Measurements from ENCODE around the gene ANKS3. TPM values are rescaled to one million over a fixed set of nuclear protein-coding genes. Genes with fewer than 3 reads are reported as not detected.

Gene ANKS3
- polyA plus RNA-seq, 1 of the 3 experiments (the other 2 are of a cell fraction) = 42.2 TPM

- ChIA-PET CTCF (no interaction called here), POLR2A (interaction anchor here (1.3 to 2.8 kb wide), 4 partner anchors 8 to 35 kb away, joined by 3 to 16 read pairs (median 6); partner anchors contain the start of genes ANKS3, DNAAF8 and ROGDI)
- peak overlapping the region; percentile 52 to 65 for H3K4me3 ChIP-seq (ENCODE audit: low read depth in 2 of 2, low read length in 1 of 2)
- peak overlapping the region; percentile 79 to 82 for H3K27ac ChIP-seq (ENCODE audit: low read depth in 2 of 2, low read length in 1 of 2)
- H3K9ac ChIP-seq = peak overlapping the region; percentile 66
- no peaks in the 10 kb centered on the region for H4K20me1 ChIP-seq (ENCODE audit: insufficient read depth)
- peak overlapping the region; percentile 78 for H3K4me2 ChIP-seq
- H3K9me3 ChIP-seq = no peaks in the 10 kb centered on the region
- peak overlapping the region; percentile 73; the same call in 1 of the 2 replicates for H2AFZ ChIP-seq (ENCODE audit: low read depth)
- 52% methylated on average over 17 of the region's 17 CpGs for WGBS (ENCODE audit: low lambda C conversion rate)
- H3K36me3 ChIP-seq (replicated peaks in 1 of 2; ENCODE audit: control insufficient read depth in 1 of 2, insufficient read depth in 2 of 2, low read length in 1 of 2) = peaks cover 5 to 11% of the 10 kb centered on the region in 2 experiments
- peaks cover 38% of the 10 kb centered on the region for H3K79me2 ChIP-seq (ENCODE audit: insufficient read depth)
- peaks cover 6% of the 10 kb centered on the region for H3F3A ChIP-seq (replicated peaks; ENCODE audit: insufficient read depth)
- H3K4me1 ChIP-seq (ENCODE audit: control insufficient read depth in 1 of 2, insufficient read depth in 2 of 2, low read depth in 1 of 2, low read length in 1 of 2) = peaks cover 5 to 23% of the 10 kb centered on the region in 2 experiments; a peak in 2 of 4 replicates
- DNase-seq = no peak
- no peaks in the 10 kb centered on the region for H3K9me2 ChIP-seq
- H3K27me3 ChIP-seq (ENCODE audit: insufficient read depth) = no peaks in the 10 kb centered on the region
- TF ChIP-seq RCOR1 (IDR thresholded peaks at IDR 0.05; ENCODE audit: low read length) = no peak
- no peak for TF ChIP-seq FOSL2 (IDR thresholded peaks at IDR 0.05; ENCODE audit: borderline replicate concordance, low read depth)
- TF ChIP-seq, protein P1, sequence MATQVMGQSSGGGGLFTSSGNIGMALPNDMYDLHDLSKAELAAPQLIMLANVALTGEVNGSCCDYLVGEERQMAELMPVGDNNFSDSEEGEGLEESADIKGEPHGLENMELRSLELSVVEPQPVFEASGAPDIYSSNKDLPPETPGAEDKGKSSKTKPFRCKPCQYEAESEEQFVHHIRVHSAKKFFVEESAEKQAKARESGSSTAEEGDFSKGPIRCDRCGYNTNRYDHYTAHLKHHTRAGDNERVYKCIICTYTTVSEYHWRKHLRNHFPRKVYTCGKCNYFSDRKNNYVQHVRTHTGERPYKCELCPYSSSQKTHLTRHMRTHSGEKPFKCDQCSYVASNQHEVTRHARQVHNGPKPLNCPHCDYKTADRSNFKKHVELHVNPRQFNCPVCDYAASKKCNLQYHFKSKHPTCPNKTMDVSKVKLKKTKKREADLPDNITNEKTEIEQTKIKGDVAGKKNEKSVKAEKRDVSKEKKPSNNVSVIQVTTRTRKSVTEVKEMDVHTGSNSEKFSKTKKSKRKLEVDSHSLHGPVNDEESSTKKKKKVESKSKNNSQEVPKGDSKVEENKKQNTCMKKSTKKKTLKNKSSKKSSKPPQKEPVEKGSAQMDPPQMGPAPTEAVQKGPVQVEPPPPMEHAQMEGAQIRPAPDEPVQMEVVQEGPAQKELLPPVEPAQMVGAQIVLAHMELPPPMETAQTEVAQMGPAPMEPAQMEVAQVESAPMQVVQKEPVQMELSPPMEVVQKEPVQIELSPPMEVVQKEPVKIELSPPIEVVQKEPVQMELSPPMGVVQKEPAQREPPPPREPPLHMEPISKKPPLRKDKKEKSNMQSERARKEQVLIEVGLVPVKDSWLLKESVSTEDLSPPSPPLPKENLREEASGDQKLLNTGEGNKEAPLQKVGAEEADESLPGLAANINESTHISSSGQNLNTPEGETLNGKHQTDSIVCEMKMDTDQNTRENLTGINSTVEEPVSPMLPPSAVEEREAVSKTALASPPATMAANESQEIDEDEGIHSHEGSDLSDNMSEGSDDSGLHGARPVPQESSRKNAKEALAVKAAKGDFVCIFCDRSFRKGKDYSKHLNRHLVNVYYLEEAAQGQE (IDR thresholded peaks at IDR 0.05; ENCODE audit: low read depth, low read length) = no peak
- no peak for TF ChIP-seq YY1 (IDR thresholded peaks at IDR 0.05; ENCODE audit: low read depth)
- TF ChIP-seq ZBTB33 (IDR thresholded peaks at IDR 0.05; ENCODE audit: borderline replicate concordance, low read depth) = no peak
These were observed 33.9 kb upstream of the ANKS3 start for GRCh38 chr16:4767872-4768548.

DNA sequence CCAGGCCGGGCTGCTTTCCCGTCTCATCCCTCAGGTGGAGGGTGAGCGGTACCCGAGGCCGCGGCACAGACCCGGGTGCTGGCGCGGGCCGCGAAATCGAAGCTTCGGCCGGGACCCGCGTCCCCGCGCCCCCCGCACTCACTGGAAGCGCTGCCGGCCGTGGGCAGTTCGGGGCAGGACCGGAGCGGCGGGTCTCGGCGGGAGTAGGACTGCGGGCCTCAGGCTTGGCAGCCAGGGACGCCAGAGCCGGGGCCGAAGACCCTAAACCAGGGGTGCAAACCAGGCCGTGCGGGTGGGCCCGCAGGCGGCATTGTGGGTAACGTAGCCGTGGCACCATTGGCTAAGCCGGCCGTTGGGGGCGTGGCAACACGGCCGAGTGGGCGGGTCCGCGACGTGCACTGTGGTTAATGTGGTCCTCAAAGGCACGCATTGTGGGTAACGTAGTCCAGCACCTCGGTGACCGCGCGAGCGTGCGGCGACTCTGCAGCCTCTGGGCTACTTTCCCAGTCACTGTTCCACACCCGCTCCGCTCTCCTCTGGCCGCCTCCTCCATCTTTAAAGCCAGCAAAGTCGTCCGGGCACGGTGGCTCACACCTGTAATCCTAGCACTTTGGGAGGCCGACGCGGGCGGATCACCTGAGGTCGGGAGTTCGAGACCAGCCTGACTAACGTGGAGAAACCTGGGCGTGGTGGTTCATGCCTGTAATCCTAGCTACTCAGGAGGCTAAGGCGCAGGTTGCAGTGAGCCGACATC, 33.0 kb upstream of the ANKS3 start, which contains the start of gene ZNF500:
ZNF500 (minus strand) TSS at position 288 of the 754 bp plus-strand sequence. CDS start 1,184 bp downstream, outside the sequence.
- H3K27ac ChIP-seq (ENCODE audit: low read depth in 2 of 2, low read length in 1 of 2) = peak within 1 kb of the TSS; percentile 54 to 79
- peaks cover 5 to 18% of the 10 kb centered on the region in 2 experiments for H3K36me3 ChIP-seq (replicated peaks in 1 of 2; ENCODE audit: control insufficient read depth in 1 of 2, insufficient read depth in 2 of 2, low read length in 1 of 2)
- H3K4me1 ChIP-seq (ENCODE audit: control insufficient read depth in 1 of 2, insufficient read depth in 2 of 2, low read depth in 1 of 2, low read length in 1 of 2) = peaks cover 5 to 20% of the 10 kb centered on the region in 2 experiments; a peak in 2 of 4 replicates
- POLR2A ChIA-PET = interaction anchor here (2.7 to 2.8 kb wide), 2 partner anchors 32 to 35 kb away, joined by 7 to 16 read pairs; partner anchors contain the start of genes ANKS3 and DNAAF8
- peak within 1 kb of the TSS; percentile 90 for H2AFZ ChIP-seq (ENCODE audit: low read depth)
- H3K9me3 ChIP-seq = no peaks in the 10 kb centered on the region
- 5% methylated on average over 37 of the region's 72 CpGs for WGBS (ENCODE audit: low lambda C conversion rate)
- peak within 1 kb of the TSS; percentile 97 for H3K9ac ChIP-seq
- no peaks in the 10 kb centered on the region for H3K9me2 ChIP-seq
- peaks cover 6% of the 10 kb centered on the region for H3F3A ChIP-seq (replicated peaks; ENCODE audit: insufficient read depth)
- TF ChIP-seq NRF1 (IDR thresholded peaks at IDR 0.05; ENCODE audit: low read depth, low read length) = peak; percentile 19; the same call in 1 of the 2 replicates
- TF ChIP-seq FOSL2 (IDR thresholded peaks at IDR 0.05; ENCODE audit: borderline replicate concordance, low read depth) = no peak
- peak; percentile 76 for TF ChIP-seq MXI1 (IDR thresholded peaks at IDR 0.05; ENCODE audit: low read depth, low read length)
- TF ChIP-seq JUND (IDR thresholded peaks at IDR 0.05) = no peak
- peak; percentile 43; the same call in 1 of the 2 replicates for TF ChIP-seq SIN3A (IDR thresholded peaks at IDR 0.05; ENCODE audit: borderline replicate concordance, low read depth, low read length)
- peak; percentile 91 for TF ChIP-seq ZBTB33 (IDR thresholded peaks at IDR 0.05; ENCODE audit: borderline replicate concordance, low read depth)
- no peak; the same call in 1 of the 2 replicates for TF ChIP-seq RCOR1 (IDR thresholded peaks at IDR 0.05; ENCODE audit: low read length)
- TF ChIP-seq GABPA (IDR thresholded peaks at IDR 0.05; ENCODE audit: low read depth) = peak; percentile 57
- peak; percentile 80 for TF ChIP-seq POLR2AphosphoS5 (IDR thresholded peaks at IDR 0.05; ENCODE audit: low read depth, low read length)
- no peak; the same call in 1 of the 2 replicates for TF ChIP-seq ELF1 (IDR thresholded peaks at IDR 0.05)
- peak; percentile 63; the same call in 1 of the 2 replicates for TF ChIP-seq YY1 (IDR thresholded peaks at IDR 0.05; ENCODE audit: low read depth)
- no peak for TF ChIP-seq TCF12 (IDR thresholded peaks at IDR 0.05)
- peak; percentile 95 for TF ChIP-seq CHD2 (IDR thresholded peaks at IDR 0.05; ENCODE audit: low read length, partially characterized antibody)
- TF ChIP-seq EP300 (IDR thresholded peaks at IDR 0.05; ENCODE audit: borderline replicate concordance in 1 of 2, low read depth in 1 of 2, low read length in 1 of 2) = no peak
- peak; percentile 97 for DNase-seq
- peak within 1 kb of the TSS; percentile 71 to 94 for H3K4me3 ChIP-seq (ENCODE audit: low read depth in 2 of 2, low read length in 1 of 2)
- CTCF ChIA-PET = no interaction called here
- H3K4me2 ChIP-seq = peak within 1 kb of the TSS; percentile 84
- peaks cover 40% of the 10 kb centered on the region for H3K79me2 ChIP-seq (ENCODE audit: insufficient read depth)
- no peaks in the 10 kb centered on the region for H3K27me3 ChIP-seq (ENCODE audit: insufficient read depth)
- H4K20me1 ChIP-seq (ENCODE audit: insufficient read depth) = no peaks in the 10 kb centered on the region
